ENCODE results near the gene DKC1.

- no peak for TF ChIP-seq POLR2AphosphoS5 (IDR thresholded peaks at IDR 0.05)
- no peak for TF ChIP-seq CTCF (IDR thresholded peaks at IDR 0.05)
Observed at GRCh38 chrX:154815274-154815818, 52.7 kb downstream of the DKC1 start.
